Measurements from ENCODE around the gene SRPK3.

- TF ChIP-seq NR2F2 (IDR thresholded peaks at IDR 0.05): no peak
- TF ChIP-seq YY1 (IDR thresholded peaks at IDR 0.05): no peak
- TF ChIP-seq, protein P1, sequence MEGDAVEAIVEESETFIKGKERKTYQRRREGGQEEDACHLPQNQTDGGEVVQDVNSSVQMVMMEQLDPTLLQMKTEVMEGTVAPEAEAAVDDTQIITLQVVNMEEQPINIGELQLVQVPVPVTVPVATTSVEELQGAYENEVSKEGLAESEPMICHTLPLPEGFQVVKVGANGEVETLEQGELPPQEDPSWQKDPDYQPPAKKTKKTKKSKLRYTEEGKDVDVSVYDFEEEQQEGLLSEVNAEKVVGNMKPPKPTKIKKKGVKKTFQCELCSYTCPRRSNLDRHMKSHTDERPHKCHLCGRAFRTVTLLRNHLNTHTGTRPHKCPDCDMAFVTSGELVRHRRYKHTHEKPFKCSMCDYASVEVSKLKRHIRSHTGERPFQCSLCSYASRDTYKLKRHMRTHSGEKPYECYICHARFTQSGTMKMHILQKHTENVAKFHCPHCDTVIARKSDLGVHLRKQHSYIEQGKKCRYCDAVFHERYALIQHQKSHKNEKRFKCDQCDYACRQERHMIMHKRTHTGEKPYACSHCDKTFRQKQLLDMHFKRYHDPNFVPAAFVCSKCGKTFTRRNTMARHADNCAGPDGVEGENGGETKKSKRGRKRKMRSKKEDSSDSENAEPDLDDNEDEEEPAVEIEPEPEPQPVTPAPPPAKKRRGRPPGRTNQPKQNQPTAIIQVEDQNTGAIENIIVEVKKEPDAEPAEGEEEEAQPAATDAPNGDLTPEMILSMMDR (IDR thresholded peaks at IDR 0.05; ENCODE audit: low read depth, low read length, missing input control): no peak
- TF ChIP-seq RAD21 (IDR thresholded peaks at IDR 0.05): no peak
- TF ChIP-seq, protein P2, sequence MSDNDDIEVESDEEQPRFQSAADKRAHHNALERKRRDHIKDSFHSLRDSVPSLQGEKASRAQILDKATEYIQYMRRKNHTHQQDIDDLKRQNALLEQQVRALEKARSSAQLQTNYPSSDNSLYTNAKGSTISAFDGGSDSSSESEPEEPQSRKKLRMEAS (IDR thresholded peaks at IDR 0.05): no peak
- no peak for TF ChIP-seq GABPA (IDR thresholded peaks at IDR 0.05 in 1 of 2, conservative IDR thresholded peaks at IDR 0.05 in 1 of 2)
- TF ChIP-seq SP1 (IDR thresholded peaks at IDR 0.05): no peak
- no peak for TF ChIP-seq JUND (IDR thresholded peaks at IDR 0.05)
These were observed 2.0 kb downstream of the SRPK3 start for GRCh38 chrX:153782871-153783270.

Measured in liver (tissue), 3 donors.